Measurements from ENCODE around the gene ANTXR2.

The ANTXR2 gene

GRCh38 chr4:80091688-80092087, 18.7 kb upstream of the ANTXR2 start:
- DNase-seq, result no peak

- no peak for DNase-seq
Measured at GRCh38 chr4:80091184-80091583, 18.2 kb upstream of the ANTXR2 start.

GRCh38 chr4:80090090-80090489, 17.1 kb upstream of the ANTXR2 start:
- no peak for DNase-seq

- DNase-seq, result no peak
Measured at GRCh38 chr4:80088471-80088870, 15.4 kb upstream of the ANTXR2 start.

GRCh38 chr4:80086296-80086695, 13.3 kb upstream of the ANTXR2 start:
- no peak for DNase-seq

- no peak for DNase-seq
Measured at GRCh38 chr4:80085081-80085480, 12.1 kb upstream of the ANTXR2 start.

- DNase-seq, result no peak
Measured at GRCh38 chr4:80082693-80083092, 9.7 kb upstream of the ANTXR2 start.

- DNase-seq, result peak; percentile 31
Measured at GRCh38 chr4:80081566-80081965, 8.5 kb upstream of the ANTXR2 start.

GRCh38 chr4:80079255-80079923, 6.4 kb upstream of the ANTXR2 start:
- no peak for DNase-seq

GRCh38 chr4:80078346-80079092, 5.5 kb upstream of the ANTXR2 start:
- no peak for DNase-seq

- peak; percentile 26 for DNase-seq
Measured at GRCh38 chr4:80077639-80078038, 4.6 kb upstream of the ANTXR2 start.

GRCh38 chr4:80076681-80077080, 3.7 kb upstream of the ANTXR2 start:
- DNase-seq, result no peak

GRCh38 chr4:80075995-80076675, 3.1 kb upstream of the ANTXR2 start:
- no peak for DNase-seq

- no peak for DNase-seq
Measured at GRCh38 chr4:80074651-80075050, 1.6 kb upstream of the ANTXR2 start.

- no peak for DNase-seq
Measured at GRCh38 chr4:80074069-80074468, 1.0 kb upstream of the ANTXR2 start.

- peak; percentile 65 for DNase-seq
Measured at GRCh38 chr4:80073473-80074008, 512 bp upstream of the ANTXR2 start.

GRCh38 chr4:80072228-80072743, 743 bp downstream of the ANTXR2 start:
- peak; percentile 70 for DNase-seq

- no peak for DNase-seq
Measured at GRCh38 chr4:80071604-80072227, 1.3 kb downstream of the ANTXR2 start.

GRCh38 chr4:80070880-80071603, 2.0 kb downstream of the ANTXR2 start:
- DNase-seq, result no peak

GRCh38 chr4:80069837-80070731, 2.9 kb downstream of the ANTXR2 start:
- DNase-seq, result no peak
